ENCODE results near the gene SMIM20.

Gene SMIM20

GRCh38 chr4:25892796-25893195, 21.2 kb upstream of the SMIM20 start:
- no peak overlapping the region for H3K4me3 ChIP-seq (ENCODE audit: low read depth in 1 of 2, low read length in 2 of 2)
- H3K27me3 ChIP-seq (ENCODE audit: insufficient read depth, low read length, poor library complexity) = no peaks in the 10 kb centered on the region
- H2AFZ ChIP-seq (ENCODE audit: low read depth, low read length) = no peak overlapping the region
- TF ChIP-seq EZH2 (IDR thresholded peaks at IDR 0.05; ENCODE audit: borderline replicate concordance, low read depth, low read length, severe bottlenecking) = no peak
- TF ChIP-seq, protein P1, sequence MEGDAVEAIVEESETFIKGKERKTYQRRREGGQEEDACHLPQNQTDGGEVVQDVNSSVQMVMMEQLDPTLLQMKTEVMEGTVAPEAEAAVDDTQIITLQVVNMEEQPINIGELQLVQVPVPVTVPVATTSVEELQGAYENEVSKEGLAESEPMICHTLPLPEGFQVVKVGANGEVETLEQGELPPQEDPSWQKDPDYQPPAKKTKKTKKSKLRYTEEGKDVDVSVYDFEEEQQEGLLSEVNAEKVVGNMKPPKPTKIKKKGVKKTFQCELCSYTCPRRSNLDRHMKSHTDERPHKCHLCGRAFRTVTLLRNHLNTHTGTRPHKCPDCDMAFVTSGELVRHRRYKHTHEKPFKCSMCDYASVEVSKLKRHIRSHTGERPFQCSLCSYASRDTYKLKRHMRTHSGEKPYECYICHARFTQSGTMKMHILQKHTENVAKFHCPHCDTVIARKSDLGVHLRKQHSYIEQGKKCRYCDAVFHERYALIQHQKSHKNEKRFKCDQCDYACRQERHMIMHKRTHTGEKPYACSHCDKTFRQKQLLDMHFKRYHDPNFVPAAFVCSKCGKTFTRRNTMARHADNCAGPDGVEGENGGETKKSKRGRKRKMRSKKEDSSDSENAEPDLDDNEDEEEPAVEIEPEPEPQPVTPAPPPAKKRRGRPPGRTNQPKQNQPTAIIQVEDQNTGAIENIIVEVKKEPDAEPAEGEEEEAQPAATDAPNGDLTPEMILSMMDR (IDR thresholded peaks at IDR 0.05; ENCODE audit: borderline replicate concordance, extremely low read depth, low read length, poor library complexity, severe bottlenecking) = no peak
- no peak for ATAC-seq (ENCODE audit: insufficient read depth, low read depth)
- H3K9ac ChIP-seq (ENCODE audit: low read depth, low read length) = no peak overlapping the region
- no peaks in the 10 kb centered on the region for H3K79me2 ChIP-seq (ENCODE audit: insufficient read depth, low read length)
- no peaks in the 10 kb centered on the region for H4K20me1 ChIP-seq (ENCODE audit: insufficient read depth, low read length)
- H3K27ac ChIP-seq (ENCODE audit: low read length) = no peak overlapping the region
- H3K36me3 ChIP-seq (ENCODE audit: insufficient read depth, low read length) = no peaks in the 10 kb centered on the region
- H3K4me2 ChIP-seq (ENCODE audit: insufficient read depth, low read length) = no peak overlapping the region
- no peaks in the 10 kb centered on the region for H3K4me1 ChIP-seq (ENCODE audit: insufficient read depth, low read length)
- DNase-seq = no peak
- no peaks in the 10 kb centered on the region for H3K9me3 ChIP-seq (ENCODE audit: insufficient read depth, low read length, severe bottlenecking)

GRCh38 chr4:25896776-25897539, 17.1 kb upstream of the SMIM20 start:
- H3K79me2 ChIP-seq (ENCODE audit: insufficient read depth, low read length) = no peaks in the 10 kb centered on the region
- no peaks in the 10 kb centered on the region for H3K36me3 ChIP-seq (ENCODE audit: insufficient read depth, low read length)
- H3K27ac ChIP-seq (ENCODE audit: low read length) = no peak overlapping the region
- TF ChIP-seq EZH2 (IDR thresholded peaks at IDR 0.05; ENCODE audit: borderline replicate concordance, low read depth, low read length, severe bottlenecking) = no peak
- TF ChIP-seq, protein P1 (IDR thresholded peaks at IDR 0.05; ENCODE audit: borderline replicate concordance, extremely low read depth, low read length, poor library complexity, severe bottlenecking) = no peak
- H2AFZ ChIP-seq (ENCODE audit: low read depth, low read length) = no peak overlapping the region
- H3K27me3 ChIP-seq (ENCODE audit: insufficient read depth, low read length, poor library complexity) = no peaks in the 10 kb centered on the region
- H3K4me3 ChIP-seq (ENCODE audit: low read depth in 1 of 2, low read length in 2 of 2) = no peak overlapping the region
- DNase-seq = no peak
- H3K4me2 ChIP-seq (ENCODE audit: insufficient read depth, low read length) = no peak overlapping the region
- no peak for ATAC-seq (ENCODE audit: insufficient read depth, low read depth)
- H3K9ac ChIP-seq (ENCODE audit: low read depth, low read length) = no peak overlapping the region
- H3K9me3 ChIP-seq (ENCODE audit: insufficient read depth, low read length, severe bottlenecking) = no peaks in the 10 kb centered on the region
- H4K20me1 ChIP-seq (ENCODE audit: insufficient read depth, low read length) = no peaks in the 10 kb centered on the region
- no peaks in the 10 kb centered on the region for H3K4me1 ChIP-seq (ENCODE audit: insufficient read depth, low read length)

GRCh38 chr4:25900310-25900709, 13.7 kb upstream of the SMIM20 start:
- Histone ChIP-seq H3K4me2 (ENCODE audit: insufficient read depth, low read length) (no peak overlapping the region), H3K4me3 (ENCODE audit: low read depth in 1 of 2, low read length in 2 of 2) (no peak overlapping the region), H3K27me3 (ENCODE audit: insufficient read depth, low read length, poor library complexity) (no peaks in the 10 kb centered on the region), H2AFZ (ENCODE audit: low read depth, low read length) (no peak overlapping the region), H3K79me2 (ENCODE audit: insufficient read depth, low read length) (no peaks in the 10 kb centered on the region), H3K9me3 (ENCODE audit: insufficient read depth, low read length, severe bottlenecking) (no peaks in the 10 kb centered on the region), H3K4me1 (ENCODE audit: insufficient read depth, low read length) (no peaks in the 10 kb centered on the region), H3K27ac (ENCODE audit: low read length) (no peak overlapping the region), H4K20me1 (ENCODE audit: insufficient read depth, low read length) (no peaks in the 10 kb centered on the region), H3K9ac (ENCODE audit: low read depth, low read length) (no peak overlapping the region), H3K36me3 (ENCODE audit: insufficient read depth, low read length) (no peaks in the 10 kb centered on the region)
- no peak for ATAC-seq (ENCODE audit: insufficient read depth, low read depth)
- TF ChIP-seq, protein P1 (IDR thresholded peaks at IDR 0.05; ENCODE audit: borderline replicate concordance, extremely low read depth, low read length, poor library complexity, severe bottlenecking) = no peak
- TF ChIP-seq EZH2 (IDR thresholded peaks at IDR 0.05; ENCODE audit: borderline replicate concordance, low read depth, low read length, severe bottlenecking) = no peak
- DNase-seq = no peak
